Activated T-cell treated with anti-CD3 and anti-CD28 coated beads, Interleukin-2, amount 50 U/mL, for 72 hours (primary cell): ENCODE data around the gene CLIP1. TPM values are rescaled to one million over a fixed set of nuclear protein-coding genes. Genes with fewer than 3 reads are reported as not detected.

Experiments
- ATAC-seq, 2 donors: fragments of 150-1000 bp; cut with Tn5 transposase; replicated peaks in 1 of 2; 2 replicates each; pipeline ENCODE4 v1.10.0; 2021; ENCODE audit warnings: moderate library complexity in 2 of 2, mild to moderate bottlenecking in 1 of 2
- DNase-seq, 2 donors: peaks; one replicate each; pipeline ENCODE4 v3.0.0; 2021 to 2022; ENCODE audit warnings: mixed read lengths in 1 of 2
- H3K27ac Mint-ChIP-seq: one replicate; pipeline ENCODE4 v1.8.0; 2022; ENCODE audit warnings: mild to moderate bottlenecking, moderate library complexity, mixed read lengths
- H3K27me3 Mint-ChIP-seq: one replicate; pipeline ENCODE4 v1.8.0; 2022; ENCODE audit warnings: low read depth, mixed read lengths
- H3K36me3 Mint-ChIP-seq, 2 donors: one replicate each; pipeline ENCODE4 v1.8.0; 2022; ENCODE audit warnings: mixed read lengths in 2 of 2, mild to moderate bottlenecking in 1 of 2; ENCODE audit not compliant: insufficient read depth in 2 of 2
- H3K4me1 Mint-ChIP-seq: one replicate; pipeline ENCODE4 v1.8.0; 2022; ENCODE audit warnings: low read depth, mixed read lengths
- H3K4me3 Mint-ChIP-seq, 2 donors: one replicate each; pipeline ENCODE4 v1.8.0; 2022; ENCODE audit warnings: mild to moderate bottlenecking in 2 of 2, mixed read lengths in 2 of 2, moderate library complexity in 2 of 2
- H3K9me3 Mint-ChIP-seq, 2 donors: one replicate each; pipeline ENCODE4 v1.8.0; 2022; ENCODE audit warnings: mixed read lengths in 2 of 2
- total RNA-seq, 2 donors: library from RNA; stranded (reverse); gene quantifications; one replicate each; pipeline ENCODE4 v1.2.3, GENCODE V29; 2022

Gene CLIP1
- total RNA-seq, 2 donors from 2014 or later: 87.3 to 108 TPM

DNA sequence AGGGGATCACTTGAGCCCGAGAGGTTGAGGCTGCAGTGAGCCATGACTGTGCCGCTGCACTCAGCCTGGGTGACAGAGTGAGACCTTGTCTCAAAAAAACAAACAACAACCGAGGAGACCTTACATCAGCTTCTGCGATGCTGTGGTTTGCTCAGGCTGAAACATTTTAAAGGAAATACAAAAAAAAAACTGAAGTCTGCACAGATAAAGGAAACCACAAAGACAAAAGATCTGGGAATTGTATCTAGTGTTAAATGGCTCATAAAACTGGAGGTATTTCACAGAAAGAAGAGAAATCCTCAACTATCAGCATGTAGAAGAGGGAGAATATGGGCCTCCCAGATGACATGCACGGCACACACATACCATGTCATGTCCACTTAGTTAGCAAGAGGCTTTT lies 95.9 kb downstream of the CLIP1 start:
- Mint-ChIP-seq H3K27ac (peak overlapping the region; percentile 26), H3K36me3 (peaks cover 15 to 19% of the 10 kb centered on the region in 2 donors), H3K4me3 (no peak overlapping the region), H3K4me1 (peaks cover 21% of the 10 kb centered on the region), H3K9me3 (no peaks in the 10 kb centered on the region), H3K27me3 (no peaks in the 10 kb centered on the region)
- DNase-seq: no peak
- no peak for ATAC-seq

GRCh38 chr12:122323311-122324019 lies 99.0 kb downstream of the CLIP1 start:
- DNase-seq (no peak), ATAC-seq (no peak)
- H3K4me1 Mint-ChIP-seq: peaks cover 21% of the 10 kb centered on the region
- peaks cover 15% of the 10 kb centered on the region in 2 donors for H3K36me3 Mint-ChIP-seq
- H3K4me3 Mint-ChIP-seq: no peak overlapping the region
- H3K27ac Mint-ChIP-seq: peak overlapping the region; percentile 56
- H3K9me3 Mint-ChIP-seq: no peaks in the 10 kb centered on the region
- no peaks in the 10 kb centered on the region for H3K27me3 Mint-ChIP-seq

DNA sequence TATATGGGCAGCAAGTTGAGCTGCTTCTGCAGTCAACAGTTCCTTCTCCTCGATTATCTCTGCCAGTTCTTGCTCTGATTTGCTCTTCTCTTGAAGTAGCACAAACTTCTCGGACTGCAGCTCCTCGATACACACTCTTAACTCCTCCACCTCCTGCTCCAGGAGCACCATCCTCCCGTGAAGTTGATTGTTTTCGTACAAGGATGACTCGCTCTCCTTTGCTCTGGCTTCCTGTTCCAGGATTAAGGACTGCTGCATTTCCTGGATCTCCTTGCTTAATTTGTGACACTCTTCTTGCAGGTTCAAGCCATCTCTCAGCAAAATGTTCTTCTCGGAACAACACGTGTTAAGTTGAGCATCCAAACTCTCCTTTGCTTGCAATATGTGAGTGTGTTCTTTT lies 100.0 kb downstream of the CLIP1 start:
- DNase-seq: no peak
- Mint-ChIP-seq H3K36me3 (peaks cover 8 to 10% of the 10 kb centered on the region in 2 donors), H3K4me1 (peaks cover 12% of the 10 kb centered on the region), H3K27me3 (no peaks in the 10 kb centered on the region), H3K27ac (peak overlapping the region; percentile 13), H3K9me3 (no peaks in the 10 kb centered on the region), H3K4me3 (no peak overlapping the region)
- no peak for ATAC-seq

- H3K4me1 Mint-ChIP-seq: no peaks in the 10 kb centered on the region
- ATAC-seq (no peak), DNase-seq (no peak)
- no peaks in the 10 kb centered on the region for H3K27me3 Mint-ChIP-seq
- H3K27ac Mint-ChIP-seq: no peak overlapping the region
- no peaks in the 10 kb centered on the region for H3K9me3 Mint-ChIP-seq
- H3K4me3 Mint-ChIP-seq: no peak overlapping the region
- peaks cover 12 to 13% of the 10 kb centered on the region in 2 donors for H3K36me3 Mint-ChIP-seq
Measured at GRCh38 chr12:122318607-122319605, 103.6 kb downstream of the CLIP1 start.

DNA sequence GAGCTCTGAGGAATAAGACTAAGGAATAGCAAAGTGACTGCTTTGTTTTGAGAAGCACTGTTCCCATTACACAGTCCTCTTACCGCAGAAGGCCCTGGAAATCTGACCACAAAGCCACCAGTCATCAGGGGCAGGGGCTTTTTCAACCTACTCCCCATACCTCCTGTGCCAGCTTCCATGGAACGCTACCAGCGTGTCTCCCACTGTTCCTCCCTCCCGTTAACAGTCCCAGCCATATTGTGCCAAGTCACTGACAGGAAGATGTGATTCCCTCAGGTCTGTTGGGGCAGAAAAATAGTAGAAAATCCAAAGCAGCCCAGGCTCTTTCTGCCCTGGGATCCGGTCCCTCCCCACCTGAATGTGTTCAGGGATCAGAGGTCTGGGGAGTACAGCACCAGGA lies 109.5 kb downstream of the CLIP1 start:
- ATAC-seq (no peak), DNase-seq (no peak)
- Mint-ChIP-seq H3K36me3 (peaks cover 4 to 7% of the 10 kb centered on the region in 2 donors), H3K4me3 (no peak overlapping the region), H3K27me3 (no peaks in the 10 kb centered on the region), H3K9me3 (no peaks in the 10 kb centered on the region), H3K4me1 (no peaks in the 10 kb centered on the region), H3K27ac (no peak overlapping the region)

- Mint-ChIP-seq H3K27me3 (no peaks in the 10 kb centered on the region), H3K4me1 (no peaks in the 10 kb centered on the region), H3K36me3 (peaks cover 3 to 4% of the 10 kb centered on the region in 2 donors), H3K9me3 (no peaks in the 10 kb centered on the region), H3K4me3 (no peak overlapping the region), H3K27ac (no peak overlapping the region)
- no peak for DNase-seq
- no peak for ATAC-seq
Measured at GRCh38 chr12:122311696-122312095, 110.8 kb downstream of the CLIP1 start.

- Mint-ChIP-seq H3K4me1 (no peaks in the 10 kb centered on the region), H3K36me3 (peaks cover 2 to 4% of the 10 kb centered on the region in 2 donors), H3K27ac (no peak overlapping the region), H3K4me3 (no peak overlapping the region), H3K27me3 (no peaks in the 10 kb centered on the region), H3K9me3 (no peaks in the 10 kb centered on the region)
- ATAC-seq (no peak), DNase-seq (no peak)
Measured at GRCh38 chr12:122310626-122311333, 111.7 kb downstream of the CLIP1 start.

- H3K36me3 Mint-ChIP-seq: peaks cover 0 to 4% of the 10 kb centered on the region in 2 donors
- H3K4me1 Mint-ChIP-seq: no peaks in the 10 kb centered on the region
- DNase-seq: no peak
- no peak for ATAC-seq
- no peaks in the 10 kb centered on the region for H3K27me3 Mint-ChIP-seq
- H3K27ac Mint-ChIP-seq: no peak overlapping the region
- no peaks in the 10 kb centered on the region for H3K9me3 Mint-ChIP-seq
- no peak overlapping the region for H3K4me3 Mint-ChIP-seq
Measured at GRCh38 chr12:122309564-122310121, 112.8 kb downstream of the CLIP1 start.

GRCh38 chr12:122308811-122309210 lies 113.7 kb downstream of the CLIP1 start:
- Mint-ChIP-seq H3K4me1 (no peaks in the 10 kb centered on the region), H3K27me3 (no peaks in the 10 kb centered on the region), H3K36me3 (peaks cover 0 to 4% of the 10 kb centered on the region in 2 donors), H3K9me3 (no peaks in the 10 kb centered on the region), H3K27ac (no peak overlapping the region), H3K4me3 (no peak overlapping the region)
- ATAC-seq (no peak), DNase-seq (no peak)

- no peak overlapping the region for H3K27ac Mint-ChIP-seq
- no peak for ATAC-seq
- H3K27me3 Mint-ChIP-seq: no peaks in the 10 kb centered on the region
- no peaks in the 10 kb centered on the region for H3K4me1 Mint-ChIP-seq
- no peak overlapping the region for H3K4me3 Mint-ChIP-seq
- H3K9me3 Mint-ChIP-seq: no peaks in the 10 kb centered on the region
- DNase-seq: no peak
- H3K36me3 Mint-ChIP-seq: peaks cover 3 to 6% of the 10 kb centered on the region in 2 donors
Measured at GRCh38 chr12:122306407-122306806, 116.1 kb downstream of the CLIP1 start.

DNA sequence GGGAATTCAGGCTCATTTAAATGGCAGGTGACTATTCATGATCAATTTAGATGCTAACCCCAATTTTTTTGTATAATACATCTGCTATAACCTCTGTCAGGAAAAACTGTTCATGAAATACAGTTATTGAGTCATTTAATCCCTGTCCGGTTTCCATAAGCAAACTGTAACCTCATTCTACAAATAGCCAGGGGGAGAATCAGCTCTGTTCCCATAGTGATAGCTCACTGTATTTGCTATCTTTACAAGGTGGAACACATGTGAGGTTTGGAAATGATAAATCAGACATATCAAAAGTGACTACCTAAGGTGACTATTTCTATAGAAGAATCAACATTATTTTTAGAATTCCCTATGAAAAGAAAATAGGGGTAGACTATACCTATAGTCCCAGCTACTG lies 117.5 kb downstream of the CLIP1 start:
- ATAC-seq (no peak), DNase-seq (no peak)
- Mint-ChIP-seq H3K4me3 (no peak overlapping the region), H3K27ac (no peak overlapping the region), H3K36me3 (peaks cover 3 to 8% of the 10 kb centered on the region in 2 donors), H3K4me1 (no peaks in the 10 kb centered on the region), H3K27me3 (no peaks in the 10 kb centered on the region), H3K9me3 (no peaks in the 10 kb centered on the region)

DNA sequence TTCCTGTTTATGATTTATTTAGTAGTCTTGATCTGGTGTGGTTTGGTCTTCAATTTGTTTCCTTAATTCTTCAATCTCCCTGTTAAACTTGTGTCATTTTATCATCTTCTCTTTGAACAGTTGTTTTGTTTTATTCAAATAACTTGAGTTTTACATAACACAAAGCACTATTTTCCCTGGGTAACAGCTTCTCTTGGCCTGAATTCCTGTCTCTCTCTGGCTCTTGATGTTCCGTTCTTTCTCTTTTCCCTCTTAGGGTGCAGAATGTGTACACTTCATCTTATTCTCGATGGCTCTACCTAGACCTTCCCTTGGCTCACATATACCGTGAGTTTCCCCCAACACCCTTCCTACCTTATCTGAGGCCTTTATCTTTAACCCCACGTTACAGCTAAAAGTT lies 119.4 kb downstream of the CLIP1 start:
- no peaks in the 10 kb centered on the region for H3K9me3 Mint-ChIP-seq
- H3K36me3 Mint-ChIP-seq: peaks cover 3 to 17% of the 10 kb centered on the region in 2 donors
- no peak overlapping the region for H3K27ac Mint-ChIP-seq
- no peak for DNase-seq
- H3K27me3 Mint-ChIP-seq: no peaks in the 10 kb centered on the region
- ATAC-seq: no peak
- no peaks in the 10 kb centered on the region for H3K4me1 Mint-ChIP-seq
- H3K4me3 Mint-ChIP-seq: no peak overlapping the region
